ENCODE data around the gene DIP2B.
A peak's percentile ranks its signal among the peaks of the same experiment; 100 is the strongest.

Gene DIP2B

DNA sequence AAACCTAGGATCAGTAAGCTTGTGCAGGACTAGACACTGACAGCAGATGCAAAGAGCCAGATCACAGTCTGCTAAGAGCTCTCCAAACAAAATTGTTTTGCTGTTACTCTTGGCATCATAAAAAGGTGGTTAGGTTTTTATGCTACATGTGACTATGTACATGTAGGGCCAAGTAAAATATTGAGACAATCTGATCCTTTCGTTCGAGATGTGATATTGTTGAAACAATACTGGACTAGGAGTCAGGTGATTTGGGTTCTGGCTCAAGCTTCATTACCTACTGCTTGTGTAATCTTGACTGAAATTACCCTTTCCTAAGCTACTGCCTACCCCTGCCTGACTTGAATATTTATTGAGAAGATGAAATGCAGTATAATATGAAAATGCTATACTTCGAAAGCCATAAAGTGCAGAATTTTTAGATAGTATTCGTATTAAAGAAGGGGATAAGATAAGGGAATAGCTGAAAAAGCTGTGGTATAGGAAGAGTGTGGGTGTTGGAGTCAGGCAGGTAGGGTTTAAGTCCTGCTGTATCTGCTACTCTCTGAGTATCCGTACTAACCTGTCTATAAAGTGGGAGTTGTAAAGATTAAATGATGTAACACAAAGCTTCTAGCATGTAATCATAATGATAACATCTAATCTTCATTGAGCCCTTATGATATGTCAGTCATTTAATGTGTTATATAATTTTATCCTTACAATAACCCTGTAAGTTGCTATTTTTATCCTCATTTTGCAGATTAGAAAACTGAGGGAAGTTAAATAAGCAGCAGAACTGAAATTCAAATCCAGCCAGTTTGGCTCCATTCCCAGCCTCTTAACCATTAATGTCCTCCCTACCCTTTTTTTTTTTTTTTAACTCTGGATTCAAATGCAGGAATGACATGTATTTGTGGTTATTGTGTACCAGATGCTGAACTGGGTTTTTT lies 220.5 kb downstream of the DIP2B start:
- no peak for DNase-seq

DNA sequence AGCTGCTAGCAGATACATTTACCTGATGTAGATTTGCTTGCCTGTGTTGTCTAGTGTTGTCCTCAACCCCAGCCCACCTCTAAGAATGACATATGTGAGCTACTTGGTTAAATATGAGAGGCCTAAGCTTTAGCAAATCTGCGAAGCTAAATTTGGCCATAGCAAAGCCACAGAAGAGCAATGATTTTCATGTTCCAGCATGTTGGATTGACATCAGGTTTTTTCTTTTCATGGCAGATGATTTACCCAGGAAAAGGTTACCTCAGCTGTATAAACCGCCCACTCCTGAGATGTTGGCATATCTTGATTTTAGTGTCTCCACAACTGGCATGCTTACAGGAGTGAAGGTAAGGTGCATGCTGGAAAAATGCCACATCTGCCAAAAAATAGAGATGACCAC lies 222.7 kb downstream of the DIP2B start:
- no peak for DNase-seq

DNA sequence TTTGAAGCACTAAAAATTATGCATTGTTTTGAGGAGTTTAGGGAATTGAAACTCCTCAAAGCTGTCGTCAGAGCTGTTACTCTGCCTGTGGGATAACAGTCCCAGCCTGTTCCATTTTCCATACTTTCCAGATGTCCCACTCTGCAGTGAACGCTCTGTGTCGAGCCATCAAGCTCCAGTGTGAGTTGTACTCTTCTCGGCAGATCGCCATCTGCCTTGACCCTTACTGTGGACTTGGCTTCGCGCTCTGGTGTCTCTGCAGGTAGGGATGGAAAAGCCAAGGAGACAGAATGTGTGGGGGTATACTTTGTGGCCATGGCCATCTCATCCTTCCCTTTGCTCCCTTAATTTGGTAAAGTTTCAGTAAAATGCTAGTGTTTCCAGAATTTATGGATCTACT lies 223.6 kb downstream of the DIP2B start:
- DNase-seq = no peak

DNA sequence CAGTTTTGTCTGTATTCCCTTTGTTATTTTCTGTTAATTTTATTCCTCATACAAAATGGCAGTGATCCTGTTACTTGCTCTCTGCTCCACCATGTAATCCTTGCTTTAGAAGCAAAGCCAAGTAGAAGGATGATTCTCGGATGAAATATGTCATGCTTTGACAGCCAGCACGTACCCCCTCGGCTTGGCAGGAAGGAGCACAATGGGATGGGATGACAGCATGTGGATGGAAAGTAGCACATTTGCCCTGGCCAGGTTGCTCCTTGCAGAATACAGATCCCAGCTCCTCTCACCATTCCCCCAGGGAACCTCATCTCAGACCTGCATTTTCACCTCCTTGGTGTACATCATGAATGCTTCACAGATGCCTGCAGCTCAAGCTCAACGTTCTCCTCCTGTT lies 224.1 kb downstream of the DIP2B start:
- DNase-seq = no peak

DNA sequence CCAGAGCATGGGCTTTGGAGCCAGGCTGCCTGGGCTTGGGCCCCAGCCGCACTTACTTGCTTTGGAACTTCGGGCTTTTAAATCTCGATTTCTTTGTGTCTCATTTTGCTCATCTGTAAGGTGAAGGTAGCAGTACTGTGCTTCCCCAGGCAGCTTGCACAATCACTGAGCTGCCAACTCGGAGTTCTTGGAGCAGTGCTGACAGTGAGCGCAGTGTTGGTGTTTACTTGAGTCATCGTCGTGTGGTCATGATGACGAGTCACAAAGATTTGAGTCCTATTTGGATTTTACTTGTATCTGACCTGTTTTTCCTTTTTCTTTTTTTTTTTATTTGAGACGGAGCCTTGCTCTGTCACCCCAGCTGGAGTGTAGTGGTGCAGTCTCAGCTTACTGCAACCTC lies 227.8 kb downstream of the DIP2B start:
- DNase-seq = peak in 2 of 58 donors; percentile 2 to 17

DNA sequence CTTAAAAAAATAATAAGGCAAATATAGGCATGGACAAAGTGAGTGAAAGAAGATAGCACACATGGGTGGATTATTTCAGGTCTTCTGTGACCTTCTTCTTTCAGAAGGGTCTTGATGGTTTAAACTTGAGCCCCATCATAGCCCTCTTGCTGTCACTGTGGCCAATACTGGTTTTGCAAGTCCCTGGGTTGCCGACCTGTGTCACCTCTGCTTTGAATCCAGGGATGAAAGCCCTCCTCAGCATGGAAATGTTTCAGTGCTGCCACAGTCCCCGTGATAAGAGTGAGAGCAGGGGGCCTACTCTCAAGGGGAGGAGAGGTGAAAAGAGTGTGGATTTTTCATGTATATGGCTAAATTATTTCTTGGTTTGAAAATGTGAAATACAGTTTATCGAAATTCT lies 228.9 kb downstream of the DIP2B start:
- no peak for DNase-seq

DNA sequence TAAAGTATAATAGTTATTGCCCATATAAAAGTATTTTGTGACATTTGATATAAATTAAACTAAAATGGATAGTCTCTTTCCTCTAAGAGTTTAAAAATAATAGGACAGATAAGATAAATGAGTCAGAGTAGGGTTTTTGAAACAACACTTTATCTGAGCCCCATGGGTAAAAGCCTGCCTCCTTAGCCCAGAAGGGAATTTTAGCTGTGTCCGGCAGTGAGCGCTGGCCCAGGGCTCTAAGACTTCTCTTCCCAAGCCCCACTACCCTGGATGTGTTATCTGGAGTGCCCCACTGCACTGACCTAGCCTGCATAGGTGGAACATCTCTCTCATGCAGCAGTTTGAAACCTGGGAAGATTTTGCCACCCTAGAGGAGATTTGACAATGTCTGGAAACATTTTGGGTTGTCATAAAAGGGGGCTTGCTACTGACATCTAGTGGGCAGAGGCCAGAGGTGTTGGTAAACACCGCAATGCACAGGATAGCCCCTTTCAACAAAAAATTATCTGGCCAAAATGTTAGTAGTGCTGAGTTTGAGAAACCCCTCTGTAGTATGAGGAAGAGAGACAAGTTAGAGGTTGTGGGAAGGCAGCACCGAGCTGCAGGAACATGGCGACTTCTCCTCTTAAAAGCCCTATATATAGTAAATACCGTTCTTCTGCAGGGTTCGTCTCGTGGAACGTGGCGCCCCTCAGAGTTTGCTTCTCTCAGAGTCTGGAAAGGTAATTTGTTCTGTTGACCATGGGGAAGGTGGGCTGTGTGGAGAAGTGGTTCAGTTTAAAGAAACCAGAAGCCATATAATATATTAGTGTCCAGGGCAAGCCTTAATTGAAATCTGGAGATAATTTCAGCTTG lies 229.9 kb downstream of the DIP2B start:
- peak in 16 of 58 donors; percentile 1 to 20 (median 5) for DNase-seq

DNA sequence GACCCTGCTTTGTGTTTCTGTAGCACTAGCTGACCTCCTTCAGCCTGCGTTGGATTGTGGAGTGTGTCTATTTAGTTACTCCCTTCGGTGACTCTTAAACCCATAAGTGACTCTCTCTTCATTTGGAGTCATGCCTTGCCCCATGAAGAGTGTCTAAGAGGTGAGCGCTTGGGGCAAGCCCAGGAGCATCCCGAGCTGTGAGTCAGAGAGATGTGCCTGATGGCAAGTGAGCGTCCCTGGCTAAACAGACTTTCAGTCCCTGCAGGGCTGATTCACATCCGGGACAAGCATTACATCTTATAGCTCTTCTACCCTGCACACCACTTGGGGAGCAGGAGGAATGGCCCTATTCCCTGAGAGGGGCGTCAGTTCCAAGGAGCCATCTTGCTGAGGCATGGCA lies 234.8 kb downstream of the DIP2B start:
- DNase-seq = no peak

DNA sequence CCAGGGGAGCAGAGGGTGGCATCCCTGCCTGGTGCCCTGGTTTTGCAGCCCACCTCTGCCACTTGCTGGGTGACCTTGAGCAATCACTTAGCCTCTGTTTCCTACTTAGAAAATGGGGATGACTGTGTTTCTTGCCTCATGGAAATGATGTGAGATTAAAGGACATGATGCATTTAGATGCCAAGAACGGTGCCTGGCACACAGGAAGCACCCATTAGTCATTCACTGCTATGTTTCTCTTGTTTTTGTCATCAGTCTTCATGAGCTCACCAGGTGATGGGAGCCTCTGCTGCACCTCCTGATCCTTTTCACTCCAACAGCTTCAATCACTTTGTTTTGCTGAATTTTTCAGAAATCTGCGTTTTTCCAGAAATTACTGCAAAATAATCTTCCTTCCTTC lies 235.5 kb downstream of the DIP2B start:
- DNase-seq = no peak

DNA sequence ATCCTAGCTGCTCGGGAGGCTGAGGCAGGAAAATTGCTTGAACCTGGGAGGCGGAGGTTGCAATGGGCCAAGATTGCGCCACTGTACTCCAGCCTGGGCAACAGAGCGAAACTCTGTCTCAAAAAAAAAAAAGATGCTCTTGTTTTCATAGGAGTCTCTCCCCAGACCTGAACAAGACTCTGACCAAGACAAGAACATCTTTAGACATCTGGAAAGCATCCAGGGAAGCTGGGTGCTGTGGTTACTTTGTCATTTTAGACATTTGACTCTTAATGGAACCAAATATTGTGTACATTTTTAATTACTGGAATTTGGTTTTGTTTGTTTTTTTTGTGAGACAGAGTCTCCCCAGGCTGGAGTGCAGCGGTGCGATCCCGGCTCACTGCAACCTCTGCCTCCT lies 238.0 kb downstream of the DIP2B start:
- no peak for DNase-seq

DNA sequence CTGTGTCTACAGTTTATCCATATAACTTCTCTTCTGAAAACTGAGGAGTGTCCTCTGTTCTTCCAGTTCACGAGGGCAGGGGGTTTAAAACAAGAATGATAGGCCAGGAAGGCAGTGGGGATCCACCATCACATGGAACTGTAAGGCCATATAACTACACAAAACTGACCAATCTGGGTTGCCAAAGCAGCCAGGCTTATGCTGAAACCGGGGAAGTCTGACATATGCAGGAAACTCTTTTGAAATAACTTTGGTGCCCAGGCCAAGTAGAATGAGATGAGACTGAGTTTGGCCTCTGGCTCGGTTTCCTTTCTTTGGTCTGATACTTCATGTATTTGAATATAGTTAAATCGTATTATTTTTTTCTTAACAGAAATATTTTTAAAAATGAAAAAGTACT lies 241.1 kb downstream of the DIP2B start:
- DNase-seq = no peak

DNA sequence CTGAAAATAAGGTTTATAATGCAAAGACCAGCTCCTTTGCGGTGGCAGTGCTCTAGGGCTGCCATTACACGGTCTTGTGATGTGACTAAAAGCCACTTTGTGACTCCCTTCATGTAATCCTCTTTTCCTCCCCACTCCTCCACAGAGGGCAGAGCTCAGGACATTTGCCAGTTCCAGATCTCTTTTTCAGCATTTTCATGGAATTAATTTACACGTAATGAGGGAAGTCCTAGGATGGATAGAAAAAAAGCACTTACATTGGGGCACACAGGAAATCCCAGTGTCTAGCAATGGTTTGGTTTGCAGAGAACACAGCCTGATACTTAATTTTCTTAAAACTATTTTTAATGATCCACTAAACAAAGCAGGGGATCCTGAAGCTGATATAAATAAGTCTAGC lies 241.6 kb downstream of the DIP2B start:
- DNase-seq = no peak

DNA sequence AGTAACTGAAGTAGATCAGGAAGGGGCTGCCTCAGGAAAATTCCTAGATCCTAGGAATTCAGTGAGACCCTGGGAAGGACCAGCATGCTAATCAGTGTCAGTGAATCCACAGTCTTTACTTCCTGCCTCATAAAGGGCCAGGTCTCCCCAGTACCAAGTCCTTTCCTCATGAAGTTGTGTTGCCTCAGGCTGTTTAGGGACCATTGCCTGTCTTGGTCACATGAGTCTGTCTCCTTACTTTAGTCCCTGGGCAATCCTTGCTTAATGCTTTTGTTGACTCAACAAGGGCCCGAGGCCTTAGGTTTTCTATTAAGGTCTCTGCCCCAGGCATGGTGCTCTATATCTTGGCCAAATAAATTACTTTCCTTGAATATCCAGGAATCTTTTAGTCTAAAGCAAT lies 243.0 kb downstream of the DIP2B start:
- no peak for DNase-seq

DNA sequence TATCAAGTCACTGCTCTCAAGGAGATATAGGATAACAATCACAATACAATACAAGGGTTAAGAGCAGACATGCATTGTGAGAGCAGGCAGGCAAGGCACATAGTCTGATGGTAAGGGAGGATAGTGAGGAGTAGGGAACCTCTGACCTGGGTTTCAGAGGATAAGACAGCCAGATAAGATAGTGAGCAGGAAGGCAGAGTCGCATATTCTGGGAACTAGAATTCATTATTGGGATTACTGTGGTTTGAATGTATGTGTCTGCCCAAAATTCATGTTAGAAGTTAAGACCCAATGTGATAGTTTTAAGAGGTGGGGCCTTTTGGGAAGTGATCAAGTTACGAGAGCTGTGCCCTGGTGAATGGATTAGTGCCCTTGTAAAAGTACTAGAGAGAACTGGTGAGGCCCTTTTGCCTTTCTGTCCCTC lies 244.7 kb downstream of the DIP2B start:
- DNase-seq = no peak

DNA sequence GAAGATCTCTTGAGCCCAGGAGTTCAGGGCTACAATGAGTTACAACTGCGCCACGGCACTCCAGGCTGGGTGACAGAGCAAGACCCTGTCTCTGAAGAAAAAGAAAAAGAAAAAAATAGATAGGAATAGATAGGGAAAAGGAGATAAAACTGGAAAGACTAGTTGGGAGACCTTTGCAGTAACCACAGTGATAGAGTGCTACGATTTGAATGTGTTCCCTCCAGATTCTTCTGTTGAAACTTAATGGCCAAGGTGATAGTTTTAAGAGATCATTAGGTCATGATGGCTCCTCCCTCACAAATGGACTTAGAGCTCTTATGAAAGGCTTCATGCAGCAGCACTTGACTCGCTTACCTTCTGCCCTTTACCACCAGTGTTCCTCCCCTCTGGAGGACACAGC lies 245.6 kb downstream of the DIP2B start:
- DNase-seq = no peak

DNA sequence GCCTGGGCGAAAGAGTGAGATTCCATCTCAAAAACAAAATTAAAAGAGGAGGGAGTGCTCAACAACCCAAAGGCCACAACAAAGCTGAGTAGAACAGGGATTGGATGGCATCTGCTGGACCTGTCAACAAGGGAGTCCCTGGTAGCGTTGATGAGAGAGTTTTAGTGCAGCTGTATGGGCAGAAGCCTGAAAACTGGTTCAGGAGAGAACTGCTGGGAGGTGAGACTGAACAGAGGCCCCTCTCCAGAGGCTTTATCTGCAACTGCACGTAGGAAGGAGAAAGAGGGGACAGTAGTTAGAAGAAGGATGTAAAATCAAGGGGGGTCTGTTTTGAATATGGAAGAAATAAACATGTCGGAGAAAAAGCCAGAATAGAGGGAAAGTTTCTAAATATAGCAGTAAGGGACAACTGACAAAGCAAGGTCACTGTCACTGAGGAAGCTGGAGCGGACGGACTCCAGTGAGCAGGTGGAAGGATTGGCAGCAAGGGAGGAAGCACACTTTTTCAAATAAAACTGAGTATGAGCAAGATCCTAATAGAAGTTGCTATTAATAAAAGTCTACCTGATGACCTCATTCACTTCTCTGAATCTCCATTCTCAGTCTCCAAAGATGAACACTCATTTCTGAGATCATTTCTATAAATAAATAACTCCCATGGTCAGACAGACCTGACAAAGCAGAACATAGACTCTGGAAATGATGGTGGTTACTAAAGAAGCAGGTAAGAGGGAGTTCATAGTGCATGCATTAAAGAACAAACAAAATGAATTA lies 247.3 kb downstream of the DIP2B start:
- DNase-seq = no peak

DNA sequence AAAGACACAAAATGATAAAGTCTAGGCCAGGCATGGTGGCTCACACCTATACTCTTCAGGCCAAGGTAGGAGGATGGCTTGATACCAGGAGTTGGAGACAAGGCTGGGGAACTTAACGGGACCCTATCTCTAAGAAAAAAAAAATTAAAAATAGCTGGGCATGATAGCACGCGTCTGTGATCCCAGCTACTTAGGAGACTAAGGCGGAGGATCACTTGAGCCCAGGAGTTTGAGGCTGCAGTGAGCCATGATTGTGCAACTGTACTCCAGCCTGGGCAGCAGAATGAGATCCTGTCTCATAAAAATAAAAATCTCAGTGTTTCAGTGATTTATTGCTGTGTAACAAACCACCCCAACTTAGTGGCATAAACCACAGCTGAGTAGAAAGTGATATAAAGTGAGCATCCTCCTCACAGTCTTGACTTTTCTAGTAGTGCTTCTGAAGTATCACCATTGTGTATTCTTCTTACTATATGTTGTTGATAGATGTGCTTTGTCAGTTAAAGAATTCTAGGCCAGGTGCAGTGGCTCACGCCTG lies 248.5 kb downstream of the DIP2B start:
- no peak for DNase-seq

DNA sequence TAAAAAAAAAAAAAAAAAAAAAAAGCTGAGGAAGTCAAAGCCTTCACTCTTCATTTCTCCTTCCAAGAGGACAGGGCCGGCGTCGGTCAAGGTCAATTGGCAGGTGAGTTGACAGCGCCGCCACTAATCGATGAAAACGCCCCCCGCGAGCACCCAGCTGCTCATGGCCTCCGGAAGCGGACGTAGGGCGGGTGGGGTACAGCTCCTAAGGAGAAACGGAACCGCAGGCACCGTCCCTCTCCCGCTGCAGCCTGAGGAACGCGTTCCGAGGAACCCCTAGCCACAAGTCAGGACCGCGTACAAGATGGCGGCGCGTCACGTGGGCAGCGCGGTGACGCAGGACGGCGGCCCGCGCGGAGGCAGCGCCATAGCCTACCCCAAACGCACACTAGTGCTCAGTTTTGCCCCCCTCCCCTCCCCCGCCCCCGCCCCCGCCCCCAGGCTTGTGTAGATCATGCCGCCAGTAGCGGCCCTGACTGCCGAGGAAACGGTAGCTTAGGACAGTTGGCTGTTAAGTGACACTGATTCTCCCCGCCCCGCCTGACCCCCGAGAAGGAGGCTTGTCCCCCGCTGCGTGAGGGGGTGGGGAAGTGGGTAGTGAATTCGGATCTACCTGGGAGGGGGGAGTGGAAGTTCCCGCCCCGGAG lies 259.0 kb downstream of the DIP2B start, which contains the start of gene ATF1:
TSS of gene ATF1 (plus strand) at position 463 of the 647 bp plus-strand sequence. CDS start 16,045 bp downstream, outside the sequence.
- peak; percentile 36 to 94 (median 87) for DNase-seq

DNA sequence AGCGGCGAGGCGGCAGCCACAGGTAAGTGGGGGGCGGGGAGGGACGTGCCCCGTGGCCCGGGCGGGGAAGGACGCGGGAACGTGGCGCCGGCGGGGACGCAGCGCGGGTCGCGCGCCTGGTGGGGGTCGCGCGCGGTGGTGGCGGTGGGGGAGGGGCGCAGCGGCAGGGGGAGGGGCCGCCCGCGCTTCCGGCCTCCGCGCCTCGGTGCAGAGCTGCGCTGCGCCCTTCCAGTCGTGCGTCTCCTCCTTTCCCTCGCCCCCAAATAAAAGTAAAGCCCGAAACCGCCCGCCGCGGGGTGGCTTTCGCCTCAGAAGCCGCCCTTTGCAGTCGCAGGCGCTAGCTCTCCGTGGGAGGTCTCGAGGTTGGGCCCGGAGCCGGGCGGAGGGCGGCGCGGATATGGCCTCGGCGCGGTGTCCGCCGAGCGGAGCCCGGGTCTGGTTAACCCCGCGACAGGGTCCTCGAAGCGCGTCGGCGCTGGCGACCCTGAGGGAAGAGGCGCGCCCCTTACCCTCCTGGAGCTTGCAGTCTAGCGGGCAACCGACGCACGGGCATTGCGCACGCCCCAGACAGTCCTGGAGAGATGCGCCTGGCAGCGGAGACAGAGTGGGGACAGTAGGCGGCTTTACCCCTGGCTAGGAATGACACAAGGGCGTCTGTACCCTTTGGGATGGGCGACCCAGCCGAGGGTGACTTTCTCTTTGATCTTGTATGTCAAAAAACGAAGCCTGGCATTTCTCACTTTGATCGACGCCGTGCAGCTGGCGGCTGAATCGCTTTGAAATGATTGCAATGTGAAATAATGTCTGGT lies 259.7 kb downstream of the DIP2B start:
- peak in 53 of 58 donors; percentile 28 to 90 (median 68) for DNase-seq
